Stimulated activated CD4-positive, alpha-beta T cell treated with anti-CD3 and anti-CD28 coated beads, Interleukin-12 subunit alpha, Interleukin-12 subunit beta, amount 100 ng/mL, for 48 hours (primary cell): ENCODE measurements around the gene PLA2G4B.

Experiments
- DNase-seq, 3 donors: peaks; one replicate each; pipeline ENCODE4 v3.0.0-alpha.2; 2020; ENCODE audit warnings: low read depth in 2 of 3, low spot score in 1 of 3

Gene PLA2G4B

GRCh38 chr15:41838400-41838897 lies at the start of gene PLA2G4B:
Gene PLA2G4B (plus strand): TSS chr15:41838847. CDS start chr15:41838914, 67 bp downstream.
- no peak for DNase-seq

DNA sequence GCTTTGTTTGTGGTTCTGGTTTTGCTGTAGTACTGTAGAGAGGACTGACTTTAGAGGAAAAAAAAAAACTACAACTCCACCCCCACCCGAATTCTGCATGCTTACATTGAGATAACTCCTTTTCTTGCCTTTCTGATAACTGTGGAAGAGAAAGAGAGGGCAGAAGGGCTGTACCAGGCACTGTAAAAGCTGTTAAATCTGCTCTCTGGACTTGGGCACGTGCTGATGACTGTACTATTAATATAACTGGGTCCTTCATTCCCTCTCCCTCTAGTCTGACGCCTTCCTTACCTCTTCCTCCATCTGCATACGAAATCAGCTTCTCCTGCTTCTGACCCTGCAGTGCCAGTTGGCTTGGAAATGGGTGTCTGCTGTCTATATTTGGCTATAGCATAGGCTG lies 49.4 kb upstream of the PLA2G4B start:
- no peak for DNase-seq

GRCh38 chr15:41789662-41790061 lies 49.0 kb upstream of the PLA2G4B start:
- DNase-seq, result no peak

- DNase-seq, result no peak
Measured at GRCh38 chr15:41790169-41790568, 48.5 kb upstream of the PLA2G4B start.

DNA sequence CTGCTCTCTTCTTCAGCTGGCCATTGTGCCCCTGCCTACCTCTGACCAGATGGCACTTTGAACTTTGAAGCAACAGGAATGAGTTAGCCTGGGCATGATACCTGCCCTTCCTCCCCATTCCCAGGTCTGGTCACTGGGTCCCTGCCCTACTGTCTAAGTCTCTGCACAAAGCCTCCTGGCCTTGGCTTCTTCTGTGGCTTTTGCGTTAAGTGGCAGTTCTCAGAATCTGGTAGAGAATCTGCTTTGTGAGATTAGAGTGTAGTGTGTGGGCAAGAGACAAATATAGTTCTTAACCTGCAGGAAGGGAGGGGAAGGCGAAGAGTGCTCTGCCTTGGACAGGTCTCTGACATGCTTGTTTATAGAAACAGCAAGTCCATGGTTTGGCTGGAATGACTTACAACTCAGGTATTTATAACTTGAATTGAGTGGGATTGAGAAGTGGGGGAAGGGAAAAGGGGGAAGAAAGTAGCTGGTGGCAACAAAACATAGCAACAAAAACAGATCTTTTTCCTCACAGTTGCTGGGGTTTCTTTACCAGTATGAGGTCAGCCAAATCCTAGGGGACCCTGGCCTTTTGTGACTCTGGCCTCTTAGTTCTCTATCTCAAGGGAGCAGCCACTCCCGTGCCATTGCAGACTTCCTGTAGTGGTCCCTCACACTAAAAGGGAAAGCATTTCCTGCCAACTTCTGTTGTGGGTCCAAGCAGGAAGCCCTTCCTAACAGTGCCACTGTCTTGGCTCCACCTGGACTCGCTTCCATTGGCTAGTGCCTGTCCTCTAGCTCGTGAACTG lies 47.7 kb upstream of the PLA2G4B start:
- DNase-seq, result no peak

DNA sequence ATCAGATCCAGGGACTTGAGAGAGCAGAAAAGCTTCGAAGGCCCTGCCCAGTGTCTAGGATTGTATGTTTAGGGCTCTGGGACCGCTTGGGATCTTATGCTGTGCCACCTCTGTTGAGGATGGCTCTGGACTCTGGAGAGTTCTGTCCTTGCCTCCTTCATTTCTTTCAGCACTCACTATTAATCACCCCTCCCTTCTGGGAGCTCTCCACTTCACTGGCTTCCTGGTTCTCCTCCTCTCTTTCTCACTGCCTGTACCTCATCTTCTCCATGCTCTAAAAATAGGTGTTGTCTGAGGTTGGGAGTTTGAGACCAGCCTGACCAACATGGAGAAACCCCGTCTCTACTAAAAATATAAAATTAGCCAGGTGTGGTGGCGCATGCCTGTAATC lies 47.1 kb upstream of the PLA2G4B start:
- no peak for DNase-seq

GRCh38 chr15:41792000-41792637 lies 46.5 kb upstream of the PLA2G4B start:
- DNase-seq, result no peak

DNA sequence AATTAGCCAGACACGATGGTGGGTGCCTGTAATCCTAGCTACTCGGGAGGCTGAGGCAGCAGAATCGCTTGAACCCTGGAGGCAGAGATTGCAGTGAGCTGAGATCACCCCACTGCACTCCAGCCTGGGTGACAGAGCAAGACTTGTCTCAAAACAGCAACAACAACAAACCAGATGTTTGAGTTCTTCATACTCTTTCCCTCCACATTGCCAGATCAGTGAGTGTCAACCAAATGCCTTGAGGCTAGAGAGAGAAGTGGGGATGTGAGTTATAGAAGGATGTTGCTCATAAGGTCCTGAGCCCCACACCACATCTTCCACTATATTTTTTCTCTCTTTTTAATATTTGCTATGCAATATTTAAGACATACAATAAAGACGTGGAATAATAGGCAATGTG lies 44.6 kb upstream of the PLA2G4B start:
- DNase-seq, result no peak

DNA sequence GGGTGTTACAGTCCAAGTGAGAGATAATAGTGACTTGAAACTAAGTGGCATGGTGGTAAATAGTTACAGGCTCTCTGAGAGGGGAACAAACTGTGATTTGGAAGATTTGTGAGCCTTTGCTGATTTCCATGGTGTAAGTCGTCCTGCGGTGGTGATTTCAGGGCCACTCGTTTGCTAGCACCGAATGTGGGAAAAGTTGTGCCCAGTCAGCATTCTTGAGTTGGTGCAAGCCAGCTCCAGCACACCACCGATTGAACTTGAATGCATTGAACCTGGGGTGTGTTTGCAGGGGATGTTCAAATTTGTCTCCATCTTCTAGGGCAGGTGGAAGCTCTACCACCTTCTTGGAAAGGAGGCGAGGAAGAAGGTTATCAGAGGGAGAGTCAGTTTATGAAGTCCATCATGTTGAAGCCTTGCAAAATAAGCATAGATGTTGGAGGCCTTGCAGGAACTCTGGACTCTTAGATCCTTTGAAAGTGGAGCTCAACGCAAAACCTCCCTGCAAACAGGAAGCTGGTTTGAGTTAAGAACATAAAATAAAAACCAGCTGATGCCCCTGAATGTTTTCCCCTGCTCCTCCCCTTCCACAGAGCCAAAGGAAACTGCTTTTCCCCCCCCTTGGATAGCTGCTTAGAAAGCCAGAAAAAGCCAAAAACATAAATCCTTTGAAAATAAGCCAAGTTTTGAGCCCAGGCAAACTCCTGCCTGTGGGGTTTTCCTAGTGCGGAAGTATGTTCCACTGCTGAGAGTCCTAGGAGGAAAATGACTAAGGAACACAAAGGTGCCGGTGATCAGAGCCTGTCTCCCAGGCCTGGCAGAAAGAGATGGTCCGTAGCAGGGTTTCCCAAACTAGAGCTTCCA lies 42.4 kb upstream of the PLA2G4B start:
- no peak for DNase-seq

DNA sequence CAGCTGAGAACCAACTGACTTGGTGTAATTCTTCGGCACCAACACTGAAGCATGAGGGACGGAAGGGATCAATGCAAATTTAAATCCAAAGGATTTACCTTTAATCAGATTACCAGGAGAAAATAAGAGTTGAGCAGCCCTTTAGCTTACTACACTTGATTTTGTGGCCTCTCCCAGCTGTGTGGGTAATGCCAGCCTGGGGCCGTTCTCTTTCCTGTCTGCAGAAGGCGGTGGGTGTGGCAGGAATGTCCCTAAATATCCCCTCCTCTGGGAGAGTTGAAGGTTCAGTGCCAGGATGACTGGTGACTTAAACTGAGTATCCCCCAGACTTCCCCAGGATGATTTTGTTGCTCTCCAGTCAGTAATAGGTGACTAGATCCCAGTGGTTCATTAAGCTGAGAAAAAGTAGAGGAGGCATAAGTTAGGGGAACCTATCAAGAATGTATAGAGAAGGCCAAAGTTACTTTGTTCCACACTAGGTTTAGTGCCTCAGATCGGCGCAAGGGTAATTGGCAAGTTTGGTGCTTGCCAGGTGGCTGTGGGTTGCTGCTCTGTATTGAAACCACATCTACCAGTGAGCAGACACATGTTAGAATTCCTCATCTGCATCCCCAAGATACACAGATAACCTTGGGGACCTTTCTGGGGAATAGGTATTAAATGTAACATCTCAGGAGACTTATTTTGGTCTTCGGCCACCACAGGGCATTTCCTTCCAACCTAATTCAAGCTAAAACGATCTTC lies 41.3 kb upstream of the PLA2G4B start:
- no peak for DNase-seq

GRCh38 chr15:41798607-41799487 lies 39.8 kb upstream of the PLA2G4B start:
- no peak for DNase-seq

DNA sequence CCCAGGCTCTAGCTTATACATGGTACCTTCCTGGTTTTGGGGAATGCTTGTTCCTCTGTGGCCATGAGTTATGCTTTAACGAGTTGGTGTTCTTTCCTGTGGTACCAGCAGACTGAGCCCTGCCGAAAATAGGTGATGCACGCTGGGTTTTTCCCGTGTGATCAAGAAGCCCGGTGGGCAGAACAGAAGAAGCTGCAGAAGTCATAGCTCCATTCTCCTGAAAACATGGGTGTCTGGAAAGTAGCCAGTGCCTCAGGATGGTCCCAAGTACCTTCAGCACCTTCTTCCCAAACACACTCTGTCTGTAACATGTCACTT lies 39.2 kb upstream of the PLA2G4B start:
- DNase-seq, result no peak

DNA sequence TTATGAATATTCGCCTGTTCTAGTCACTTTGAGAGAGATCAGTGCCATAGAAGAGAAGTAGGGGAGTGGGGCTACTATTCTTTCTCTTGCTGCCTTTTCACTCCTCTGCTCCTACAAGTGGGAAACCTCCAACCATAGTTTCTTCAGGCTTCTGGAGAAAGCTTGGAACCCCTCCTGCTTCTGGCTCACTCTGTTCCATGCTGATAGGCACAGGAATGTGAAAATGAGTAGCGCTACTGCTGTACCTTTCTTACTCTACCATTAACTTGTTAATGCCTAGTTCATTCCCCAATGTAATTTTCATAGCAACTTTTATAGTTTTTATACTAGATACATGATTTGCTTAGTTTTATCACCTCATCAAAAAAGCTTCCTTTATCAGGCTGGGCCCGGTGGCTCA lies 37.5 kb upstream of the PLA2G4B start:
- DNase-seq, result no peak

GRCh38 chr15:41801850-41802455 lies 36.7 kb upstream of the PLA2G4B start:
- DNase-seq, result no peak

DNA sequence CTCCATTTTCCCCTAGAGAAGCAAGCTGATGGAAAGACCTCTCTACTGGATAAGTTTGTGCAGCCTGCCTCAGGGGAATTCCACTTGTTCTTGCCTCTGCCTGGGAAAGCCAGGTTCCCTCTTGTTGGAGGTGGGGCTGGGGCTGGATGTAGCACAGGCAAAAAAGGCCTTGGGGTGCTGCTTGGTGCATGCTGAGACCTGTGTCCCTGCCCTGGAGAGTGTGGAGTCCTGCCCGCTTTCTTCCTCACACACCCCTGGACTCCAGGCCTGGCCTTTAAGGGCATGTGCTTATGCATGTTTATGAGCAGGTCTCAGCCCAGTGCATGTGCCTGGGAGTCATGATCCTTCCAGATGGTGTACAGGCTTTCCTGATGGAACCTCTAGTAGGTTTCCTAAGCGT lies 34.3 kb upstream of the PLA2G4B start:
- DNase-seq, result no peak

DNA sequence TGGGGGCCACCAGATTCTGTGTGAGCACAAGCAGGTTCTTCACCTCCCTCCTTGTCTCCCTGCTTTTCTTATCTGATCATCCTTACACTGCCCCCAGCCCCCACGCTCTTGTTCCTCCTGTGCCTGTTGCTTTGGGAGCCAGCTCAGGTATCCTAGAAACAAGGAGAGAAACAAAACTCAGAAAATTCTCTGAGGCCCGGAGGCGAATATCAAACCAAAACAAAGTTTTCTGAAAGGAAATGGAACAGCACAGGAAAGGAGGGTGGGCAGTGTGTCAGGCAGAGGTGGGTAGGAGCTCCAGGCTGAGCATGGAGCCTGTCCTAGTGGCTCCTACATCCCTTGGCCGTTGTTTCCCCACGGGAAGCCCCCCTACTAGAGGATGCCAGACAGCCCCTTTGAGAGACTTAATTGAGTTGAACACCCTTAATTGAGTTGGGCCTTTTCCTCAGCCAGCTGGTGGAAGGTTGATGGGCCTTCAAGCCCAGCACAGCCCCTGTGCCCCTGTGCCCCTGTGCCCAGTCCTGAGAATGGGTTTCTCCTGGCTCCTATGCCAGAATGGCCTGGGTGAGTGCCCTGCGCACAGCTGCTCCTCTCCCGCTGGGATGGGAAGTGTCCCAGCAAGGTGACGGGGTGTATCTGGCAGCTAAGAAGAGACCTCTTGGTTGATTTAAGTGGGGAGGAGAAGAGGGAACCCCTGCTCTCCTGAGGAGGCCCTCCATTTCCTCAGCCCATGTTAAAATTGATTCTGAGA lies 33.6 kb upstream of the PLA2G4B start:
- DNase-seq, result no peak

GRCh38 chr15:41805711-41806110 lies 32.9 kb upstream of the PLA2G4B start:
- DNase-seq, result no peak

DNA sequence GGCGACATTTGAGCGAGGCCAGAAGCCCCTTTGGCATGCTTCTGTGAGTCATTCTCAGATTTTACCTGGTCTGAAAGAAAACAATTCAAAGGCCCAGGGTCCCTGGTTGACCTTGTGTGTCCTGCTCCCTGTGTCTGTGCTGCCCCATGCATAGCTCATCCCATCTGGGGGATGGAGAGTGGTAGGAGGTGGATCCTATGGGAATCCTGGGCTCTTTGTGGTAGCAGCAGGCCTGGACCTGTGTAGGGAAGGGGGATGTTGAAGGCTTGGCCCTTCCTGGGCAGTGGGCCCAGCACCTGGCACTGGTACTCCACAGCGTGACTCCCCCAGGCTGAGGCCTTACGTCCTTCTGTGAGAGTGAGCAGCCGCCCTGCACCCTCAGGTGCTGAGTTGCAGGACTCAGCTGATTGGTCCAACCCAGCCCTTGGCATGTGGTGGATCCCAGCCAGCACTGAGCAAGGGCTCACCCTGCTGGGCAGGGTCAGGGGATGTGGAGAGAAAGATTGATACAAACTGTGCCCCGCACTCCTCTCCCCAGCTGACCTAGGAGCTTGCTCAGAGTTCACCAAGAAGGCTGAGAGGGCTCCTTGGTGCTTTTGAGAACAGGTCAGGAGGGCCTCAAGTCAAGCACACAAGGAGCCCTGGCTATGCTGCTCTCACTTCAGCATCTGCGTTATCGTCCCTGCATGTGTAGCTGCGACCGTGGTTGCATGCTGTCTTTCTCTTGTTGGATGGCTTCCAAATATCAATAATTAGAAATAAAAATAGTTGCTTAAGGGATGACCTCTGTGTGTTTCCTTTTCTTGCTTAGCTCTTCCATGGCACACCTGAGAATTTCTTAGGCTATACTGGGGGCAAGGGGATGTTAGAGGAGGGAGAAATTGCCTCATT lies 32.1 kb upstream of the PLA2G4B start:
- DNase-seq, result no peak
